Measurements from ENCODE around the gene TFF1. TPM values are rescaled to one million over a fixed set of nuclear protein-coding genes. Genes with fewer than 3 reads are reported as not detected.

The TFF1 gene
- total RNA-seq, 1 donor from 2014 or later: not detected

DNA sequence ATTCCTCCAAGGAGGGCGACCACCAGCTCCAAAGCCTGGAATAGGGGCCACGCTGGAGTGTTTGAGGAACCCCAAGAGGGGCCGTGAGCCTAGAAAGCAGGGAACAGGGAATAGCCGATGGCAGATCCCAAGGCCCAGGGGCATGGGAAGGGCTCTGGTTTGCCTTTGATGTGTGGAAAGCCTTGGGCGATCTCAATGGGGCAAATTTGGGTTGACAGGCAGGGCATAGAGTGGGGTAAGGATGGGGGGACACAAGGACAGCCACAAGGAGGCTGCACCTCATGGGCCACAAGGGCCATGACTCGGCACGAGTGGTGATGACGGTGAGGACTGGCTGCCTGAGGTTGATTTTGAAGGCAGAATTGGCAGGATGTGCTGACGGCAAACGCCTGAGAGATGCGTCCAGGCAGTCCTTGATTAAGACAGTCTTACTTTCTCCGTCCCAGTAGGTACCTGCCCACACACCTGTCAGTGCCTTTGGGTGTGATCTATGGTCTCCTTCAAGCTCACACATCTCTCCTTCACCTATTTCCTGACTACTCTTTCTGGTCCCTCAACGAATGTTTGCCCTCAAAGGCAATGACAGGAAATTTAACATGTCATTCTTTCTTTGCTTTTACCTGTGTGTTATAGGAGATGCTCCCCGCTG, 31.5 kb upstream of the TFF1 start:
- no peak for DNase-seq
- peaks cover 3% of the 10 kb centered on the region for H3K4me1 ChIP-seq
- TF ChIP-seq, protein P1, sequence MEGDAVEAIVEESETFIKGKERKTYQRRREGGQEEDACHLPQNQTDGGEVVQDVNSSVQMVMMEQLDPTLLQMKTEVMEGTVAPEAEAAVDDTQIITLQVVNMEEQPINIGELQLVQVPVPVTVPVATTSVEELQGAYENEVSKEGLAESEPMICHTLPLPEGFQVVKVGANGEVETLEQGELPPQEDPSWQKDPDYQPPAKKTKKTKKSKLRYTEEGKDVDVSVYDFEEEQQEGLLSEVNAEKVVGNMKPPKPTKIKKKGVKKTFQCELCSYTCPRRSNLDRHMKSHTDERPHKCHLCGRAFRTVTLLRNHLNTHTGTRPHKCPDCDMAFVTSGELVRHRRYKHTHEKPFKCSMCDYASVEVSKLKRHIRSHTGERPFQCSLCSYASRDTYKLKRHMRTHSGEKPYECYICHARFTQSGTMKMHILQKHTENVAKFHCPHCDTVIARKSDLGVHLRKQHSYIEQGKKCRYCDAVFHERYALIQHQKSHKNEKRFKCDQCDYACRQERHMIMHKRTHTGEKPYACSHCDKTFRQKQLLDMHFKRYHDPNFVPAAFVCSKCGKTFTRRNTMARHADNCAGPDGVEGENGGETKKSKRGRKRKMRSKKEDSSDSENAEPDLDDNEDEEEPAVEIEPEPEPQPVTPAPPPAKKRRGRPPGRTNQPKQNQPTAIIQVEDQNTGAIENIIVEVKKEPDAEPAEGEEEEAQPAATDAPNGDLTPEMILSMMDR (IDR thresholded peaks at IDR 0.05; ENCODE audit: borderline replicate concordance): no peak
- no peak overlapping the region for H3K27ac ChIP-seq (replicated peaks)
- H3K9me3 ChIP-seq (replicated peaks): peaks cover 14% of the 10 kb centered on the region
- no peaks in the 10 kb centered on the region for H3K36me3 ChIP-seq
- H3K4me3 ChIP-seq: no peak overlapping the region
- intact Hi-C loops (cut with micrococcal nuclease): no loop called here
- no peaks in the 10 kb centered on the region for H3K27me3 ChIP-seq (ENCODE audit: low read depth)

DNA sequence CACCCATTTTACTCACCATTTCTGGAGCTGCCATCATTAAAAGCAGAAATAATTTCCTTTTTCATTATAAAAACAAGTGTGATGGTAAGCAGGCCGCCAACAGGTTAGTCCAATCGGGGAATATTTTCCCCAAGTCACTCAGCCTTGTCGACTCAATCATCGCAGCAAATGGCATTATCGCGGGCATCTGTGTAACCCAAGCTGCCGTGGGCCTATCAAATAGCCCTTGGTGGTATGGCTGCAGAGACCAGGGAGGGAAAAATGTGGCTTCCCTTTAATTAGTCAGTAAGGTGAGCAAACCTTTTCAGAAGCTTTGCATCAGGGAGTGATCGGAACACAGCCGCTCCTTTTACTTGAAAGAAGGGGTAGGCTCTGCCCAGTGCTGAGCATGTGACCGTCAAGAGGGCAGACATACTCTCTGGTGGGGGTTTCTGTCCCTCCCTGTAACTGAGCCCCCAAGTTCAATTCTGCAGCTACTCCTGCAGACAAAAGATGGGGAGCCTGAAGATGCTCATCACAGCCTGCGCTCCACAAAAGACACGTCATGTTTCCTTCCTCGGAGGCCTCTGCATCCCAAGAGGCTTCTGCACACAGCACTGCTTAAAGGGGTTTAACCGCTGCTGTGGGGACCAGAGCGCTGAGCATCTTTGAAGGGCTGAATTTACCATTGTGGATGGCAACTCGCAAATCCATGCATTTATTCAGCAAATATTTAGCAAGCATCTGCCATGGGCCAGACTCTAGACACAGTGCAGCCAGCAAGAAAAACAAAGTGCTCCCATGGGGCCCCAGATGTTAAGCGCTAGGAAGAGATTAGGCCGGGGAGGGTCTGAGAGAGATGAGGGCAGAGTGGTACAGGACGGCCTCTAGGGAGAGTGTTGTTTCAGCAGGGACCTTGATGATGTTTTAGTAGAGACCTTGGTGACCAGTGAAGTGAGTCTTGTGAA, 30.7 kb upstream of the TFF1 start:
- TF ChIP-seq, protein P1 (IDR thresholded peaks at IDR 0.05; ENCODE audit: borderline replicate concordance): no peak
- H3K36me3 ChIP-seq: no peaks in the 10 kb centered on the region
- no peak overlapping the region for H3K4me3 ChIP-seq
- DNase-seq: no peak
- no peak overlapping the region for H3K27ac ChIP-seq (replicated peaks)
- intact Hi-C loops (cut with micrococcal nuclease): no loop called here
- peaks cover 3% of the 10 kb centered on the region for H3K4me1 ChIP-seq
- no peaks in the 10 kb centered on the region for H3K27me3 ChIP-seq (ENCODE audit: low read depth)
- peaks cover 11% of the 10 kb centered on the region for H3K9me3 ChIP-seq (replicated peaks)

DNA sequence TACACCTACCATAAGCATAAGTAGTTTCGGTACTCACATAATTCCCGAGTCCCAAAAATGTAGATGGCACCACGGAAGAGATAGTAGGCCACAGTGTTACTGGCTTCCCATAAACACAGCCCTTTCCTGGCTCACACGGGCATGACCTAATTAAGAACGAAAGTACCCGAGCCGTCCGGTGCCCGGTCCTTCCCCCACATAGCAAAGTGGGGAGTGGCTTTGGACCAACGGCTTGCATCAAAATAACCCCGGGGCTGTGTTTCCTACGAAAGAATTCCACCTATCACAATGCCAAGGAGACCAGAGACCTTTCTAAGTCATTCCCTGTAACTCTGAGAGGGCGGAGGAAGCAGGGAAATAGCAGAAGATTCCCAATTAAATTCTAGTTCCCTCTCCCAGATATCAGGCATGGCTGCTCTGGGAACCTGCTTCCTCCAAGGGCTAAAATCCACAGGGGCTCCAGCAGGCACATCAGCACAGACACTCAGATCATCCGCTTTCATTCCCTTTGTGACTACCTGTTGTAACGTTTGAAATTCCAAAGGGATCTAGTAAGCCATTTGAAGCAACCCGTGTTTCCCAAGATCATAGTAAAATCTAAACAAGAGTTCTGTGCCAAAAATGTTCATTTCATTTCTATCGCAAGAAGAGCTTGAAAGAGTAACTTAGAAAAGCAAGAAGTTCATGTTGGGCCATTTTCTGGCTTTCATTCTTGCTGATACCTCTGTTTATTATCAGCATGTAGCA, 29.7 kb upstream of the TFF1 start, which contains the start of gene TMPRSS3:
Gene TMPRSS3, minus strand, starts transcription at position 148 of the 747 bp plus-strand sequence. CDS start 635 bp downstream, outside the sequence.
- no peaks in the 10 kb centered on the region for H3K36me3 ChIP-seq
- TF ChIP-seq, protein P1 (IDR thresholded peaks at IDR 0.05; ENCODE audit: borderline replicate concordance): no peak

DNA sequence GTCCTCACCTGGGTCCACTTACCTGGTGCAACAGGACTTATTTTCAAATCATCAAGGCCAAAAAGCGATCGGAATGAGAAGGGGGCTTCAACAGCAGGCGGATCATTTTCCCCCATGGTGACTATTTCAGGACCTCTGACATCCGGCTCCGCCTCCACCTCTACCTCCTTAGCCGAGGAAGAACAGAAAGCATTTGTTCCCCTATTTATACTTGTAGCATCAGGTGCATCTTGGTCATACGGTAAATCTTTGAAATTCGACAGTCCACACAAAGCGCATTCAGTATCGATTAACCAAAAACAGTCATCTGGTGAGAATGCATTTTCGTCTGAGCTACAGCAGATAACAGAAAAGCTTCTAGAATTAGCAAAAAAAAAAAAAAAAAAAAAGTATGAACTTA, 29.0 kb upstream of the TFF1 start:
- no peak overlapping the region for H3K27ac ChIP-seq (replicated peaks)
- no peaks in the 10 kb centered on the region for H3K36me3 ChIP-seq
- DNase-seq: no peak
- H3K4me1 ChIP-seq: peaks cover 3% of the 10 kb centered on the region
- no peaks in the 10 kb centered on the region for H3K9me3 ChIP-seq (replicated peaks)
- H3K27me3 ChIP-seq (ENCODE audit: low read depth): no peaks in the 10 kb centered on the region
- TF ChIP-seq, protein P1 (IDR thresholded peaks at IDR 0.05; ENCODE audit: borderline replicate concordance): no peak
- intact Hi-C loops (cut with micrococcal nuclease): no loop called here
- no peak overlapping the region for H3K4me3 ChIP-seq

More for the DNA sequence above, 29.7 kb upstream of the TFF1 start, which contains the start of gene TMPRSS3:
- intact Hi-C loops (cut with micrococcal nuclease): no loop called here
- Histone ChIP-seq H3K4me3 (no peak within 1 kb of the TSS), H3K27me3 (ENCODE audit: low read depth) (no peaks in the 10 kb centered on the region), H3K9me3 (replicated peaks) (peaks cover 1% of the 10 kb centered on the region), H3K4me1 (peaks cover 3% of the 10 kb centered on the region), H3K27ac (replicated peaks) (no peak within 1 kb of the TSS)
- DNase-seq: no peak

DNA sequence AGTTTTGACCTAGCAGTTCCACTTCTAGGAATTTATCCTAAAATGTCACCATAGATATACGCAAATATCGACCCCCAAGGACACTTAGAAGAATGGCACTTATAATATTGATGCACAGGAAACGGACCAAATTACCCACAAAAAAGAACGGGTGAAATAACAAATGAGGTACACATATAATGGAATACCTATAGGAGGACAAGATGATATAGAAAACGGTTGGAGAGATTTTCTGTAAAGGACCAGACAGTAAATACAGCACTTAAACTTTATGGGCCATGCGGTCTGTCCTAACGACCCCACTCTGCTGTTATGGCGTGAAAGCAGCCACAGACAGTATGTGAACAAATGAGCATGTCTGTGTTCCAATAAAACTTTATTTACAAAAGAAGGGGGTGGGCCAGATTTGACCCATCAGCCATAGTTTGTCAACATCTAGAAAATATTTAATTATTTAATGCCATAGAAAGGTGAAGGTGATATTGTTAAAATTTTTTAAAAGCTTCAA, 27.2 kb upstream of the TFF1 start:
- TF ChIP-seq, protein P1 (IDR thresholded peaks at IDR 0.05; ENCODE audit: borderline replicate concordance): no peak
- no peak overlapping the region for H3K27ac ChIP-seq (replicated peaks)
- DNase-seq: no peak
- H3K4me3 ChIP-seq: no peak overlapping the region
- H3K4me1 ChIP-seq: peaks cover 12% of the 10 kb centered on the region
- intact Hi-C loops (cut with micrococcal nuclease): no loop called here
- no peaks in the 10 kb centered on the region for H3K27me3 ChIP-seq (ENCODE audit: low read depth)
- no peaks in the 10 kb centered on the region for H3K36me3 ChIP-seq
- no peaks in the 10 kb centered on the region for H3K9me3 ChIP-seq (replicated peaks)

All from left ventricle myocardium inferior (tissue), 1 donor.